H9 (cell line): ENCODE measurements around the gene GALNT17. TPM values are rescaled to one million over a fixed set of nuclear protein-coding genes. Genes with fewer than 3 reads are reported as not detected.
A peak's percentile ranks its signal among the peaks of the same experiment; 100 is the strongest.

ENCODE experiments used
- DNase-seq: peaks from one replicate; pipeline ENCODE4 v3.0.0-alpha.2; 2017
- H2AFZ ChIP-seq: one replicate; pipeline ENCODE4 v1.6.1; 2013; ENCODE audit warnings: mild to moderate bottlenecking, low read length, control low read depth, moderate library complexity
- H2AK5ac ChIP-seq: 2 replicates; pipeline ENCODE4 v1.6.1; 2013; ENCODE audit warnings: low read length, control low read depth, mixed read lengths; ENCODE audit not compliant: insufficient read length
- H2BK120ac ChIP-seq: one replicate; pipeline ENCODE4 v1.6.1; 2013; ENCODE audit warnings: low read depth, mild to moderate bottlenecking, low read length, control low read depth, inconsistent platforms; ENCODE audit not compliant: poor library complexity, severe bottlenecking
- H2BK12ac ChIP-seq: 2 replicates; pipeline ENCODE4 v1.6.1; 2013; ENCODE audit warnings: low read length, control low read depth, mixed read lengths, low read depth; ENCODE audit not compliant: insufficient read length
- H2BK15ac ChIP-seq: 2 replicates; pipeline ENCODE4 v1.6.1; 2013; ENCODE audit warnings: low read depth, low read length, control low read depth
- H2BK20ac ChIP-seq: one replicate; pipeline ENCODE4 v1.6.1; 2013; ENCODE audit warnings: low read depth, mild to moderate bottlenecking, low read length, control low read depth, inconsistent platforms; ENCODE audit not compliant: poor library complexity, severe bottlenecking
- H2BK5ac ChIP-seq: 2 replicates; pipeline ENCODE4 v1.6.1; 2013; ENCODE audit warnings: low read length, control low read depth, mixed read lengths; ENCODE audit not compliant: insufficient read length
- H3K14ac ChIP-seq: 2 replicates; pipeline ENCODE4 v1.6.1; 2013; ENCODE audit warnings: low read length, control low read depth; ENCODE audit not compliant: insufficient read depth
- H3K18ac ChIP-seq: 2 replicates; pipeline ENCODE4 v1.6.1; 2013; ENCODE audit warnings: low read depth, mild to moderate bottlenecking, mixed read lengths, low read length, control low read depth; ENCODE audit not compliant: insufficient read length
- H3K23ac ChIP-seq: 2 replicates; pipeline ENCODE4 v1.6.1; 2013; ENCODE audit warnings: low read length, control low read depth, mixed read lengths, low read depth; ENCODE audit not compliant: insufficient read length
- H3K23me2 ChIP-seq: 2 replicates; pipeline ENCODE4 v1.6.1; 2013; ENCODE audit warnings: low read depth, mild to moderate bottlenecking, mixed read lengths, low read length, control low read depth; ENCODE audit not compliant: insufficient read length, poor library complexity, severe bottlenecking
- H3K27ac ChIP-seq: 2 replicates; pipeline ENCODE4 v1.5.1; 2013; ENCODE audit warnings: low read length, control low read depth, mixed read lengths, low read depth; ENCODE audit not compliant: insufficient read length
- H3K27me3 ChIP-seq: 2 replicates; pipeline ENCODE4 v1.6.1; 2013; ENCODE audit warnings: low read length, control low read depth, inconsistent platforms; ENCODE audit not compliant: insufficient read depth
- H3K4ac ChIP-seq: 2 replicates; pipeline ENCODE4 v1.6.1; 2013; ENCODE audit warnings: low read depth, mild to moderate bottlenecking, control low read depth, inconsistent platforms, low read length, moderate library complexity
- H3K4me1 ChIP-seq: 2 replicates; pipeline ENCODE4 v1.6.1; 2013; ENCODE audit warnings: low read length, control low read depth, inconsistent platforms; ENCODE audit not compliant: insufficient read depth
- H3K4me2 ChIP-seq: 2 replicates; pipeline ENCODE4 v1.6.1; 2013; ENCODE audit warnings: low read length, control low read depth, mixed read lengths; ENCODE audit not compliant: insufficient read length, insufficient read depth
- H3K56ac ChIP-seq: 2 replicates; pipeline ENCODE4 v1.6.1; 2013; ENCODE audit warnings: low read depth, mild to moderate bottlenecking, mixed read lengths, low read length, control low read depth; ENCODE audit not compliant: insufficient read length
- H3K79me1 ChIP-seq: 2 replicates; pipeline ENCODE4 v1.6.1; 2013; ENCODE audit warnings: low read depth, mild to moderate bottlenecking, moderate library complexity, low read length, control low read depth, inconsistent platforms; ENCODE audit not compliant: insufficient read depth, poor library complexity, severe bottlenecking
- H3K79me2 ChIP-seq: 2 replicates; pipeline ENCODE4 v1.6.1; 2013; ENCODE audit warnings: low read length, control low read depth, inconsistent platforms; ENCODE audit not compliant: insufficient read depth
- H3K9ac ChIP-seq: 2 replicates; pipeline ENCODE4 v1.6.1; 2013; ENCODE audit warnings: low read length, control low read depth, mixed read lengths; ENCODE audit not compliant: insufficient read length; ENCODE audit errors: extremely low read depth
- H3K9me3 ChIP-seq: one replicate; pipeline ENCODE4 v1.6.1; 2013; ENCODE audit warnings: low read depth, low read length, inconsistent platforms; ENCODE audit not compliant: control insufficient read depth
- H3T11ph ChIP-seq: one replicate; pipeline ENCODE4 v1.6.1; 2013; ENCODE audit warnings: mild to moderate bottlenecking, low read length, control low read depth, inconsistent platforms
- H4K20me1 ChIP-seq: one replicate; pipeline ENCODE4 v1.6.1; 2013; ENCODE audit not compliant: control insufficient read depth, insufficient read length, insufficient read depth
- H4K5ac ChIP-seq: 2 replicates; pipeline ENCODE4 v1.6.1; 2013; ENCODE audit warnings: low read depth, mild to moderate bottlenecking, mixed read lengths, low read length, control low read depth; ENCODE audit not compliant: insufficient read length
- H4K8ac ChIP-seq: replicated peaks from 2 replicates; pipeline ENCODE4 v1.6.1; 2013; ENCODE audit warnings: low read length, control low read depth, mixed read lengths, low read depth; ENCODE audit not compliant: insufficient read length
- H4K91ac ChIP-seq: 2 replicates; pipeline ENCODE4 v1.6.1; 2013; ENCODE audit warnings: low read depth, mild to moderate bottlenecking, moderate library complexity, mixed read lengths, low read length, control low read depth; ENCODE audit not compliant: insufficient read length
- H3K27ac Mint-ChIP-seq, 3 experiments: 2 replicates in 2 of 3; 3 replicates in 1 of 3; pipeline ENCODE4 v1.8.0; 2020 to 2021; ENCODE audit warnings: mixed read lengths in 3 of 3, mild to moderate bottlenecking in 1 of 3, moderate library complexity in 1 of 3
- H3K27me3 Mint-ChIP-seq: 2 replicates; pipeline ENCODE4 v1.8.0; 2021; ENCODE audit warnings: low read depth, mild to moderate bottlenecking, moderate library complexity, mixed read lengths
- H3K36me3 Mint-ChIP-seq, 3 experiments: 2 replicates in 2 of 3; 3 replicates in 1 of 3; pipeline ENCODE4 v1.8.0; 2020 to 2021; ENCODE audit warnings: low read depth in 3 of 3, mixed read lengths in 3 of 3; ENCODE audit not compliant: insufficient read depth in 1 of 3
- H3K4me1 Mint-ChIP-seq, 2 experiments: 2 replicates each; pipeline ENCODE4 v1.8.0; 2020; ENCODE audit warnings: mixed read lengths in 2 of 2
- H3K4me3 Mint-ChIP-seq, 2 experiments: 2 replicates in 1 of 2; 3 replicates in 1 of 2; pipeline ENCODE4 v1.8.0; 2020 to 2021; ENCODE audit warnings: mild to moderate bottlenecking in 2 of 2, mixed read lengths in 2 of 2, moderate library complexity in 1 of 2
- H3K9me3 Mint-ChIP-seq, 2 experiments: 2 replicates in 1 of 2; 3 replicates in 1 of 2; pipeline ENCODE4 v1.8.0; 2020; ENCODE audit warnings: mild to moderate bottlenecking in 2 of 2, mixed read lengths in 2 of 2, moderate library complexity in 1 of 2
- CTCF ChIP-seq: fragments of 200-600 bp; sonication (generic); conservative IDR thresholded peaks from 3 replicates; pipeline ENCODE4 v1.8.0; 2021; ENCODE audit warnings: antibody characterized with exemption, mild to moderate bottlenecking
- WGBS: extraction: QIAGEN DNeasy Blood & Tissue Kit; methylation state at CpG from one replicate; pipeline ENCODE4 v1.1.7; 2013; ENCODE audit warnings: missing lambda C conversion rate, low lambda C conversion rate, mixed read lengths; ENCODE audit not compliant: insufficient read length; ENCODE audit errors: extremely low coverage; 5-methylcytosine and 5-hydroxymethylcytosine counted together
- total RNA-seq: library from RNA; stranded (reverse); gene quantifications from 2 replicates; pipeline ENCODE4 v1.2.1, GENCODE V29; 2021

GALNT17 gene
- total RNA-seq, 1 experiment from 2014 or later, result 43.2 TPM

DNA sequence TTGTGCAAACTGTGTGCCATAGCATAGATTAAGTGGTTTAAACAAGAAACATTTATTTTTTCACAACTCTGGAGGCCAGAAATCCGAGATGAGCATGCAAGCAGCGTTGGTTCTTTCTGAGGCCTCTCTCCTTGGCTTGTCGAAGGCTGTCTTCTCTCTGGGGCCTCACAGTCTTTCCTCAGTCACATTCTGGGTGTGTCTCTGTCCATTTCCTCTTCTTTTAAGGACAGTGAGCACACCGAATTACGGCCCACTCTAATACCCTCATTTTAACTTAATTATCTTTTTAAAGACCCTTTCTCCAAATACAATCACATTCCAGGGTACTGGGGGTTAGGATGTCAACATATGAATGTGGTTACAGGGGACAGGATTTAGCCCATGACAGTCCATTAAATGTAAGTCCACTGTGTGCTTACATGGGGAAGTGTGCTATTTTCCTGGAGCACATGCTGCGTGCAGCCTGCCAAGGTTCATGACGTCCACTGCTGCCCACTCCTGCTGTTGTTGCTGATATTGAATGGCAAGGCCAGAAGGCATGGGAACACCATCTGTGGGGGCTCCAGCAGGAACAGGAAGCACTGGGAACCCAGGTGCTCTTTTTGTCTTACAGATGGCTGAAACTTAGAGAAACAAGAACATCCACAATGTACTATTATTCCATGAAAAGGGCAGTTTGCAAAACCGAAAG is 365.5 kb downstream of the GALNT17 start:
- Histone ChIP-seq H3K23me2 (no peaks in the 10 kb centered on the region), H3K4me1 (peaks cover 7% of the 10 kb centered on the region; the same call in 1 of the 2 replicates), H2BK12ac (no peak overlapping the region), H4K91ac (no peak overlapping the region), H2BK120ac (no peak overlapping the region), H4K5ac (no peak overlapping the region), H2AFZ (no peak overlapping the region), H3K14ac (no peak overlapping the region; the same call in 1 of the 2 replicates), H2BK5ac (no peak overlapping the region), H3K9me3 (no peaks in the 10 kb centered on the region), H2BK20ac (no peak overlapping the region), H4K8ac (no peak overlapping the region), H3K4me2 (no peak overlapping the region), H2AK5ac (no peak overlapping the region), H4K20me1 (no peaks in the 10 kb centered on the region), H3K56ac (no peak overlapping the region), H3K79me1 (no peaks in the 10 kb centered on the region), H3K4ac (no peak overlapping the region), H3K27ac (no peak overlapping the region), H3K18ac (no peak overlapping the region), H2BK15ac (no peak overlapping the region), H3K23ac (no peak overlapping the region), H3K79me2 (no peaks in the 10 kb centered on the region), H3T11ph (no peak overlapping the region), H3K9ac (no peak overlapping the region), H3K27me3 (no peaks in the 10 kb centered on the region)
- Mint-ChIP-seq H3K9me3 (no peaks in the 10 kb centered on the region), H3K36me3 (peaks cover 12 to 38% (median 16%) of the 10 kb centered on the region in 3 experiments; a peak in 6 of 7 replicates), H3K4me3 (no peak overlapping the region; a peak in 1 of 5 replicates), H3K27me3 (no peaks in the 10 kb centered on the region), H3K27ac (peak overlapping the region; percentile 56 to 93 (median 87); a peak in 5 of 7 replicates), H3K4me1 (peaks cover 31 to 32% of the 10 kb centered on the region in 2 experiments)
- TF ChIP-seq CTCF, result no peak
- WGBS, result 100% methylated on average over 1 of the region's 8 CpGs
- DNase-seq, result no peak
